K562 (cell line): ENCODE results near the gene DNASE2. TPM values are rescaled to one million over a fixed set of nuclear protein-coding genes. Genes with fewer than 3 reads are reported as not detected.

ENCODE experiments used
- microRNA-seq: library from miRNA; unstranded; fragments of <30 nt; microRNA quantifications from one replicate; pipeline ENCODE4, GENCODE V29; 2018; ENCODE audit warnings: borderline microRNAs expressed
- polyA plus RNA-seq, 8 experiments: library from polyadenylated mRNA; depleted of rRNA in 4 of 8; stranded (reverse) in 5 of 8; unstranded in 3 of 8; fragments of >200 nt; fragmentation: Nextera tagmentation in 2 of 8; fragmentation: Illumina TruSeq in 1 of 8; extraction: Ambion mirVana in 2 of 8; extraction: Trizol in 1 of 8; gene quantifications; 2 replicates each; pipeline versions ENCODE4 v1.2.1 to v1.2.3, GENCODE V29; 2011 to 2014; ENCODE audit warnings: inconsistent platforms in 1 of 8, missing spikeins in 1 of 8
- small RNA-seq: library from RNA; depleted of rRNA; stranded (forward); fragments of <200 nt; gene quantifications from one replicate; pipeline ENCODE3, GENCODE V24; 2014
- total RNA-seq, 7 experiments: library from RNA; depleted of rRNA in 6 of 7; stranded (reverse); fragments of >200 nt in 6 of 7; fragmentation: Illumina TruSeq in 2 of 7; extraction: Trizol in 2 of 7; gene quantifications; 2 replicates each; pipeline versions ENCODE4 v1.2.1 to v1.2.3, GENCODE V29; 2011 to 2021; ENCODE audit warnings: low replicate concordance in 1 of 7

The DNASE2 gene
- total and polyA plus RNA-seq, 9 of the 15 experiments (the other 6 are each of a cell fraction or from before 2014, with no cell fraction given) = 4.4 to 27.0 (median 20.2) TPM

Small RNA genes lying within 50 kb of the gene (microRNA-seq; reads per million reads assigned to microRNA genes)
- gene MIR5695 (not detected), gene MIR6794 (not detected)

Small RNA genes lying within 50 kb of the gene (small RNA-seq; reads per million reads assigned to genes)
- 0.11 reads per million for gene MIR5695
- not detected for gene MIR6794

Other genes with a start within 250 kb of the DNASE2 start
Only the 7 nearest of the 28 such genes appear.
- gene RTBDN, start 46.9 kb downstream of the DNASE2 start, total RNA-seq (2014; rRNA removed) = 0.73 and 1.1 TPM in 2 replicates
- gene RTBDN, start 46.9 kb downstream of the DNASE2 start, total RNA-seq (2014; rRNA removed; fragmentation: Illumina TruSeq; extraction: Trizol) = 0.19 and 0.22 TPM in 2 replicates
- gene RTBDN, start 46.9 kb downstream of the DNASE2 start, total RNA-seq (2015; rRNA removed; fragmentation: Illumina TruSeq; extraction: Trizol) = 0.40 and 1.1 TPM in 2 replicates
- gene RTBDN, start 46.9 kb downstream of the DNASE2 start, total RNA-seq (2021) = 0.69 and 2.3 TPM in 2 replicates
- gene RTBDN, start 46.9 kb downstream of the DNASE2 start, polyA plus RNA-seq (2011; rRNA removed) = 0.86 and 0.87 TPM in 2 replicates
- 0.96 and 1.2 TPM in 2 replicates for gene RTBDN, start 46.9 kb downstream of the DNASE2 start, polyA plus RNA-seq (2014; fragmentation: Illumina TruSeq; extraction: Trizol)
- under 1 TPM in 1 of 2 experiments, not detected in 1; 0.20 TPM for gene RTBDN, start 46.9 kb downstream of the DNASE2 start, polyA plus RNA-seq (2014; fragmentation: Nextera tagmentation; extraction: Ambion mirVana)
- gene RTBDN, start 46.9 kb downstream of the DNASE2 start, polyA plus RNA-seq (2014; rRNA removed) = 0.58 and 1.9 TPM in 2 replicates
- 3.9 and 5.7 TPM in 2 replicates for gene MAST1, start 42.9 kb downstream of the DNASE2 start, total RNA-seq (2014; rRNA removed)
- gene MAST1, start 42.9 kb downstream of the DNASE2 start, total RNA-seq (2014; rRNA removed; fragmentation: Illumina TruSeq; extraction: Trizol) = 1.9 and 2.8 TPM in 2 replicates
- 2.9 and 3.1 TPM in 2 replicates for gene MAST1, start 42.9 kb downstream of the DNASE2 start, total RNA-seq (2015; rRNA removed; fragmentation: Illumina TruSeq; extraction: Trizol)
- 10.3 and 12.1 TPM in 2 replicates for gene MAST1, start 42.9 kb downstream of the DNASE2 start, total RNA-seq (2021)
- 8.2 and 17.4 TPM in 2 replicates for gene MAST1, start 42.9 kb downstream of the DNASE2 start, polyA plus RNA-seq (2011; rRNA removed)
- 6.4 and 8.8 TPM in 2 replicates for gene MAST1, start 42.9 kb downstream of the DNASE2 start, polyA plus RNA-seq (2014; fragmentation: Illumina TruSeq; extraction: Trizol)
- under 1 TPM; 0.48 to 0.67 TPM for gene MAST1, start 42.9 kb downstream of the DNASE2 start, polyA plus RNA-seq (2014; fragmentation: Nextera tagmentation; extraction: Ambion mirVana)
- 7.6 and 10.5 TPM in 2 replicates for gene MAST1, start 42.9 kb downstream of the DNASE2 start, polyA plus RNA-seq (2014; rRNA removed)
- 163 and 229 TPM in 2 replicates for gene KLF1, start 5.8 kb upstream of the DNASE2 start, total RNA-seq (2014; rRNA removed)
- 26.9 and 40.3 TPM in 2 replicates for gene KLF1, start 5.8 kb upstream of the DNASE2 start, total RNA-seq (2014; rRNA removed; fragmentation: Illumina TruSeq; extraction: Trizol)
- gene KLF1, start 5.8 kb upstream of the DNASE2 start, total RNA-seq (2015; rRNA removed; fragmentation: Illumina TruSeq; extraction: Trizol) = 76.4 and 81.8 TPM in 2 replicates
- 144 and 168 TPM in 2 replicates for gene KLF1, start 5.8 kb upstream of the DNASE2 start, total RNA-seq (2021)
- 47.3 and 58.8 TPM in 2 replicates for gene KLF1, start 5.8 kb upstream of the DNASE2 start, polyA plus RNA-seq (2011; rRNA removed)
- 38.0 and 76.5 TPM in 2 replicates for gene KLF1, start 5.8 kb upstream of the DNASE2 start, polyA plus RNA-seq (2014; fragmentation: Illumina TruSeq; extraction: Trizol)
- gene KLF1, start 5.8 kb upstream of the DNASE2 start, polyA plus RNA-seq (2014; fragmentation: Nextera tagmentation; extraction: Ambion mirVana) = 1 to 10 TPM; 8.4 to 9.3 TPM
- gene KLF1, start 5.8 kb upstream of the DNASE2 start, polyA plus RNA-seq (2014; rRNA removed) = 111 and 113 TPM in 2 replicates
- 25.7 and 37.9 TPM in 2 replicates for gene GCDH, start 9.7 kb upstream of the DNASE2 start, total RNA-seq (2014; rRNA removed)
- 11.5 and 17.7 TPM in 2 replicates for gene GCDH, start 9.7 kb upstream of the DNASE2 start, total RNA-seq (2014; rRNA removed; fragmentation: Illumina TruSeq; extraction: Trizol)
- 19.1 and 21.3 TPM in 2 replicates for gene GCDH, start 9.7 kb upstream of the DNASE2 start, total RNA-seq (2015; rRNA removed; fragmentation: Illumina TruSeq; extraction: Trizol)
- gene GCDH, start 9.7 kb upstream of the DNASE2 start, total RNA-seq (2021) = 40.1 and 47.5 TPM in 2 replicates
- gene GCDH, start 9.7 kb upstream of the DNASE2 start, polyA plus RNA-seq (2011; rRNA removed) = 16.8 and 19.8 TPM in 2 replicates
- gene GCDH, start 9.7 kb upstream of the DNASE2 start, polyA plus RNA-seq (2014; fragmentation: Illumina TruSeq; extraction: Trizol) = 20.6 and 38.9 TPM in 2 replicates
- 1 to 10 TPM; 2.9 to 5.5 TPM for gene GCDH, start 9.7 kb upstream of the DNASE2 start, polyA plus RNA-seq (2014; fragmentation: Nextera tagmentation; extraction: Ambion mirVana)
- gene GCDH, start 9.7 kb upstream of the DNASE2 start, polyA plus RNA-seq (2014; rRNA removed) = 44.7 and 50.8 TPM in 2 replicates
- gene SYCE2, start 37.8 kb upstream of the DNASE2 start, total RNA-seq (2014; rRNA removed) = 0.98 and 1.5 TPM in 2 replicates
- gene SYCE2, start 37.8 kb upstream of the DNASE2 start, total RNA-seq (2014; rRNA removed; fragmentation: Illumina TruSeq; extraction: Trizol) = 0.57 and 1.2 TPM in 2 replicates
- gene SYCE2, start 37.8 kb upstream of the DNASE2 start, total RNA-seq (2015; rRNA removed; fragmentation: Illumina TruSeq; extraction: Trizol) = 0.62 and 0.79 TPM in 2 replicates
- gene SYCE2, start 37.8 kb upstream of the DNASE2 start, total RNA-seq (2021) = 0.67 and 0.69 TPM in 2 replicates
- 1.2 and 1.7 TPM in 2 replicates for gene SYCE2, start 37.8 kb upstream of the DNASE2 start, polyA plus RNA-seq (2011; rRNA removed)
- gene SYCE2, start 37.8 kb upstream of the DNASE2 start, polyA plus RNA-seq (2014; fragmentation: Illumina TruSeq; extraction: Trizol) = 2.1 TPM in 2 replicates
- under 1 TPM; 0.92 to 0.99 TPM for gene SYCE2, start 37.8 kb upstream of the DNASE2 start, polyA plus RNA-seq (2014; fragmentation: Nextera tagmentation; extraction: Ambion mirVana)
- 0.85 and 2.1 TPM in 2 replicates for gene SYCE2, start 37.8 kb upstream of the DNASE2 start, polyA plus RNA-seq (2014; rRNA removed)
- gene FARSA, start 52.3 kb upstream of the DNASE2 start, total RNA-seq (2014; rRNA removed) = 186 and 188 TPM in 2 replicates
- gene FARSA, start 52.3 kb upstream of the DNASE2 start, total RNA-seq (2014; rRNA removed; fragmentation: Illumina TruSeq; extraction: Trizol) = 23.7 and 36.8 TPM in 2 replicates
- 89.6 and 102 TPM in 2 replicates for gene FARSA, start 52.3 kb upstream of the DNASE2 start, total RNA-seq (2015; rRNA removed; fragmentation: Illumina TruSeq; extraction: Trizol)
- 237 TPM in 2 replicates for gene FARSA, start 52.3 kb upstream of the DNASE2 start, total RNA-seq (2021)
- gene FARSA, start 52.3 kb upstream of the DNASE2 start, polyA plus RNA-seq (2011; rRNA removed) = 25.2 and 39.6 TPM in 2 replicates
- 173 and 186 TPM in 2 replicates for gene FARSA, start 52.3 kb upstream of the DNASE2 start, polyA plus RNA-seq (2014; fragmentation: Illumina TruSeq; extraction: Trizol)
- gene FARSA, start 52.3 kb upstream of the DNASE2 start, polyA plus RNA-seq (2014; fragmentation: Nextera tagmentation; extraction: Ambion mirVana) = 10 to 100 TPM; 32.6 to 40.0 TPM
- gene FARSA, start 52.3 kb upstream of the DNASE2 start, polyA plus RNA-seq (2014; rRNA removed) = 117 and 142 TPM in 2 replicates
- 673 and 912 TPM in 2 replicates for gene CALR, start 57.2 kb upstream of the DNASE2 start, total RNA-seq (2014; rRNA removed)
- 473 and 509 TPM in 2 replicates for gene CALR, start 57.2 kb upstream of the DNASE2 start, total RNA-seq (2014; rRNA removed; fragmentation: Illumina TruSeq; extraction: Trizol)
- gene CALR, start 57.2 kb upstream of the DNASE2 start, total RNA-seq (2015; rRNA removed; fragmentation: Illumina TruSeq; extraction: Trizol) = 794 and 811 TPM in 2 replicates
- gene CALR, start 57.2 kb upstream of the DNASE2 start, total RNA-seq (2021) = 730 and 790 TPM in 2 replicates
- gene CALR, start 57.2 kb upstream of the DNASE2 start, polyA plus RNA-seq (2011; rRNA removed) = 628 and 644 TPM in 2 replicates
- 643 and 731 TPM in 2 replicates for gene CALR, start 57.2 kb upstream of the DNASE2 start, polyA plus RNA-seq (2014; fragmentation: Illumina TruSeq; extraction: Trizol)
- gene CALR, start 57.2 kb upstream of the DNASE2 start, polyA plus RNA-seq (2014; fragmentation: Nextera tagmentation; extraction: Ambion mirVana) = 100 to 1,000 TPM; 126 to 147 TPM
- gene CALR, start 57.2 kb upstream of the DNASE2 start, polyA plus RNA-seq (2014; rRNA removed) = 642 and 658 TPM in 2 replicates